MCF 10A (cell line): ENCODE data around the gene MYOF. TPM values are rescaled to one million over a fixed set of nuclear protein-coding genes. Genes with fewer than 3 reads are reported as not detected.

Experiments used
- BruUV-seq: library from RNA; stranded (reverse); fragments of 400-500 nt; replicated peaks from 2 replicates; lab custom pipeline; 2021; lab: Mats Ljungman, UMichigan
- CTCF ChIA-PET: fragments of 300-600 bp; sonication (Branson Sonifier 250); formaldehyde crosslinking; extraction: SDS; loops from one replicate; lab custom pipeline; 2021; ENCODE audit warnings: antibody characterized with exemption, inconsistent platforms; lab: Yijun Ruan, JAX
- POLR2A ChIA-PET: fragments of 300-600, 350-650 bp; sonication (Branson Sonifier 250); formaldehyde crosslinking; extraction: SDS; loops from one replicate; lab custom pipeline; 2020; ENCODE audit warnings: antibody characterized with exemption, inconsistent platforms; lab: Yijun Ruan, JAX
- DNase-seq: peaks from one replicate; pipeline ENCODE4 v3.0.0-alpha.2; 2018; ENCODE audit not compliant: unreplicated experiment
- H3K27ac Mint-ChIP-seq: one replicate; pipeline ENCODE4 v1.8.0; 2022; ENCODE audit warnings: mild to moderate bottlenecking, low read depth, mixed read lengths; ENCODE audit not compliant: unreplicated experiment
- H3K27me3 Mint-ChIP-seq: one replicate; pipeline ENCODE4 v1.8.0; 2022; ENCODE audit warnings: mixed read lengths; ENCODE audit not compliant: insufficient read depth, unreplicated experiment
- H3K36me3 Mint-ChIP-seq: one replicate; pipeline ENCODE4 v1.8.0; 2022; ENCODE audit warnings: mild to moderate bottlenecking, moderate library complexity, mixed read lengths; ENCODE audit not compliant: insufficient read depth, unreplicated experiment
- H3K4me1 Mint-ChIP-seq: one replicate; pipeline ENCODE4 v1.8.0; 2022; ENCODE audit warnings: mixed read lengths; ENCODE audit not compliant: insufficient read depth, unreplicated experiment
- H3K4me3 Mint-ChIP-seq: one replicate; pipeline ENCODE4 v1.8.0; 2022; ENCODE audit warnings: mild to moderate bottlenecking, moderate library complexity, mixed read lengths; ENCODE audit not compliant: unreplicated experiment
- H3K9me3 Mint-ChIP-seq: one replicate; pipeline ENCODE4 v1.8.0; 2022; ENCODE audit warnings: mixed read lengths; ENCODE audit not compliant: unreplicated experiment
- CTCF ChIP-seq: fragments of 200-600 bp; IDR thresholded peaks from one replicate; pipeline ENCODE4 v1.8.0; 2022; ENCODE audit warnings: antibody characterized with exemption, mild to moderate bottlenecking; ENCODE audit not compliant: unreplicated experiment
- intact Hi-C: fragments of 100-400 bp; cut with micrococcal nuclease; formaldehyde crosslinking; loops from 2 replicates; pipeline ENCODE4 v1.14.1; 2022
- total RNA-seq: library from RNA; stranded (reverse); gene quantifications from 2 replicates; pipeline ENCODE4 v1.2.3, GENCODE V29; 2022

The MYOF gene
- total RNA-seq, 1 experiment from 2014 or later, result 167 TPM

- Mint-ChIP-seq H3K4me1 (no peaks in the 10 kb centered on the region), H3K27me3 (no peaks in the 10 kb centered on the region), H3K36me3 (no peaks in the 10 kb centered on the region), H3K27ac (no peak overlapping the region), H3K9me3 (peaks cover 8% of the 10 kb centered on the region), H3K4me3 (no peak overlapping the region)
- POLR2A ChIA-PET, result no interaction called here
- no peak for TF ChIP-seq CTCF
- intact Hi-C loops, result no loop called here
- BruUV-seq, result no TSS peak
- CTCF ChIA-PET, result no interaction called here
- DNase-seq, result no peak
Observed at GRCh38 chr10:93268021-93268420, 214.1 kb downstream of the MYOF start.

GRCh38 chr10:93267521-93267920 is 214.6 kb downstream of the MYOF start:
- no peak overlapping the region for H3K27ac Mint-ChIP-seq
- CTCF ChIA-PET, result no interaction called here
- BruUV-seq, result no TSS peak
- H3K36me3 Mint-ChIP-seq, result no peaks in the 10 kb centered on the region
- H3K4me3 Mint-ChIP-seq, result no peak overlapping the region
- POLR2A ChIA-PET, result no interaction called here
- DNase-seq, result no peak
- no peaks in the 10 kb centered on the region for H3K4me1 Mint-ChIP-seq
- intact Hi-C loops, result no loop called here
- H3K9me3 Mint-ChIP-seq, result peaks cover 8% of the 10 kb centered on the region
- no peak for TF ChIP-seq CTCF
- H3K27me3 Mint-ChIP-seq, result no peaks in the 10 kb centered on the region

DNA sequence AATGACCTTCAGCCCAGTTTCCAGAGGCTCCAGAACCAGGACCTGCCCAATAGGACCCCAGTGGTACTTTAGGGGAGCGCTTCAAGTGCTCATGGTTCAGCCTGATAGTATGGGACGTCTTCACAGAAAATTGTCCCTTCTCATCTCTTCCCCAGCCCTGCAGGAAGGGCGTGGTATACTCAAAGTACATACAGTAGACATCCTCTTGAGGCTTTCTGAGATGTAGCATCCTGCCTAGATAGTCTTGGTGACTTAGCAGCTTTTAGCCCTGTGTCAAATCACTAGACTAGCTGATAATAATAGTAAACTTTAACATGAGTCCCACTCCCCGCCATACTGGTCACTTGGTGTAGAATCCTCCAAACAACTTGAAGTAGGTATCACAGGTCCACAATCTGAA is 215.3 kb downstream of the MYOF start:
- Mint-ChIP-seq H3K4me3 (no peak overlapping the region), H3K36me3 (no peaks in the 10 kb centered on the region), H3K4me1 (no peaks in the 10 kb centered on the region), H3K27ac (no peak overlapping the region), H3K27me3 (no peaks in the 10 kb centered on the region), H3K9me3 (peaks cover 8% of the 10 kb centered on the region)
- no peak for TF ChIP-seq CTCF
- intact Hi-C loops, result no loop called here
- BruUV-seq, result no TSS peak
- POLR2A ChIA-PET, result no interaction called here
- DNase-seq, result no peak
- CTCF ChIA-PET, result no interaction called here

GRCh38 chr10:93261961-93262610 is 220.0 kb downstream of the MYOF start:
- Mint-ChIP-seq H3K4me1 (no peaks in the 10 kb centered on the region), H3K27ac (no peak overlapping the region), H3K27me3 (no peaks in the 10 kb centered on the region), H3K9me3 (no peaks in the 10 kb centered on the region), H3K4me3 (no peak overlapping the region), H3K36me3 (no peaks in the 10 kb centered on the region)
- POLR2A ChIA-PET, result no interaction called here
- TF ChIP-seq CTCF, result no peak
- CTCF ChIA-PET, result interaction anchor here (0.8 kb wide), 1 partner anchor 182 kb away, joined by 3 read pairs; no protein-coding TSS in a partner anchor
- no TSS peak for BruUV-seq
- intact Hi-C loops, result no loop called here
- no peak for DNase-seq
